MM.1S (cell line): ENCODE measurements around the gene ADAM15.

Experiments
- CTCF ChIP-seq: fragments of 300-600 bp; sonication (generic); IDR thresholded peaks from 2 replicates; pipeline ENCODE4 v1.5.1; 2016; ENCODE audit warnings: antibody characterized with exemption, low read length, mixed read lengths
- EZH2phosphoT487 ChIP-seq: fragments of 300-600 bp; sonication (generic); IDR thresholded peaks from 2 replicates; pipeline ENCODE4 v1.6.1; 2018; ENCODE audit warnings: antibody characterized with exemption, low read length

- TF ChIP-seq CTCF (no peak), EZH2phosphoT487 (no peak)
Observed at GRCh38 chr1:155049651-155050559, 1.2 kb upstream of the ADAM15 start.
